ENCODE results near the gene KCNMB4.

KCNMB4 gene

DNA sequence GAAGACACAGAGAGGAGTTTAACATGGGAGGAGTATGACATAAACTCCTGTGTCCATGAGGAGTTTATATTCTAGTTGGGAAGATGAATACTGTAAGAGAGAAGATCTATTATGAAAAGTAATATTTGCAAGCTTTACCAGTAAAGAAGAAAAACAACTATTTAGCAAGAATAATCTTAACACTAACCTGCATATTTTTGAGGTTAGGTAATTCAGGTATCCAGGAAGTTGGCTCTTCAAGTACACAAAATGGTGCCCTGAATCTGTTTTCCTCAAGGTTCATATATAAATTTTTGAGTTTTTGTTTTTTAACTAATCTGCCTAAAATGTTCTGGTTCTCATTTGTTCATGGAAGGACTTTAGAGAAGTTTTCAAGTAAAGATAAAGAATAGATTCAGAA is 33.9 kb upstream of the KCNMB4 start:
- TF ChIP-seq EP300 (IDR thresholded peaks at IDR 0.05; ENCODE audit: borderline replicate concordance), result no peak
- TF ChIP-seq, protein P1, sequence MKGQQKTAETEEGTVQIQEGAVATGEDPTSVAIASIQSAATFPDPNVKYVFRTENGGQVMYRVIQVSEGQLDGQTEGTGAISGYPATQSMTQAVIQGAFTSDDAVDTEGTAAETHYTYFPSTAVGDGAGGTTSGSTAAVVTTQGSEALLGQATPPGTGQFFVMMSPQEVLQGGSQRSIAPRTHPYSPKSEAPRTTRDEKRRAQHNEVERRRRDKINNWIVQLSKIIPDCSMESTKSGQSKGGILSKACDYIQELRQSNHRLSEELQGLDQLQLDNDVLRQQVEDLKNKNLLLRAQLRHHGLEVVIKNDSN (IDR thresholded peaks at IDR 0.05), result no peak
- TF ChIP-seq NFIC (IDR thresholded peaks at IDR 0.05), result no peak
- no peak for TF ChIP-seq YY1 (IDR thresholded peaks at IDR 0.05; ENCODE audit: low read depth)
- no peak for TF ChIP-seq ZBTB7A (IDR thresholded peaks at IDR 0.05; ENCODE audit: low read depth)
- no peak for TF ChIP-seq MAX (IDR thresholded peaks at IDR 0.05)
- no peak for TF ChIP-seq TAF1 (IDR thresholded peaks at IDR 0.05; ENCODE audit: low read depth)
- no peak for TF ChIP-seq EGR1 (IDR thresholded peaks at IDR 0.05)
- no peak for TF ChIP-seq REST (IDR thresholded peaks at IDR 0.05; ENCODE audit: low read depth)
- TF ChIP-seq RAD21 (IDR thresholded peaks at IDR 0.05; ENCODE audit: low read depth), result no peak

GRCh38 chr12:70334742-70335141 is 31.3 kb upstream of the KCNMB4 start:
- no peak for TF ChIP-seq ZBTB7A (IDR thresholded peaks at IDR 0.05; ENCODE audit: low read depth)
- TF ChIP-seq YY1 (IDR thresholded peaks at IDR 0.05; ENCODE audit: low read depth), result no peak
- TF ChIP-seq REST (IDR thresholded peaks at IDR 0.05; ENCODE audit: low read depth), result no peak

DNA sequence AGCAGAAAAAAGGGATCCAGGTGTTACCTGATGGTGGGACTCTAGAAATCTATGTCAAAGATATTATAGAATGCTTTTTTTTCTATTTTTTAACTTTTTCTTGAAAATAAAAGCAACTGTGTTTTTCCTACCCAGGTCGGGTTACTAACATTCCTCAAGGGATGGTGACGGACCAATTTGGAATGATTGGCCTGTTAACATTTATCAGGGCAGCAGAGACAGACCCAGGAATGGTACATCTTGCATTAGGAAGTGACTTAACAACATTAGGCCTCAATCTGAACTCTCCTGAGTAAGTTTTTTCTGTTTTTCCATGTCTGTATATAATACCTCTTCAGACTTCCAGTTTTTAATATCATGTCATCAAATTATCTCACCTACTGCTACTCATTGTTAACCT is 27.6 kb upstream of the KCNMB4 start:
- TF ChIP-seq TEAD4 (IDR thresholded peaks at IDR 0.05) (no peak), EGR1 (IDR thresholded peaks at IDR 0.05) (no peak), CEBPB (IDR thresholded peaks at IDR 0.05) (no peak), TAF1 (IDR thresholded peaks at IDR 0.05; ENCODE audit: low read depth) (no peak), YY1 (IDR thresholded peaks at IDR 0.05; ENCODE audit: low read depth) (no peak), MAX (IDR thresholded peaks at IDR 0.05) (no peak), FOXM1 (IDR thresholded peaks at IDR 0.05; ENCODE audit: borderline replicate concordance, low read depth) (no peak), TCF12 (IDR thresholded peaks at IDR 0.05; ENCODE audit: low read depth) (no peak), RAD21 (IDR thresholded peaks at IDR 0.05; ENCODE audit: low read depth) (no peak), REST (IDR thresholded peaks at IDR 0.05; ENCODE audit: low read depth) (no peak), CREB1 (IDR thresholded peaks at IDR 0.05; ENCODE audit: low read depth) (no peak), NFIC (IDR thresholded peaks at IDR 0.05) (no peak), EP300 (IDR thresholded peaks at IDR 0.05; ENCODE audit: borderline replicate concordance) (no peak), ZBTB7A (IDR thresholded peaks at IDR 0.05; ENCODE audit: low read depth) (no peak)
- TF ChIP-seq, protein P1 (IDR thresholded peaks at IDR 0.05), result no peak

DNA sequence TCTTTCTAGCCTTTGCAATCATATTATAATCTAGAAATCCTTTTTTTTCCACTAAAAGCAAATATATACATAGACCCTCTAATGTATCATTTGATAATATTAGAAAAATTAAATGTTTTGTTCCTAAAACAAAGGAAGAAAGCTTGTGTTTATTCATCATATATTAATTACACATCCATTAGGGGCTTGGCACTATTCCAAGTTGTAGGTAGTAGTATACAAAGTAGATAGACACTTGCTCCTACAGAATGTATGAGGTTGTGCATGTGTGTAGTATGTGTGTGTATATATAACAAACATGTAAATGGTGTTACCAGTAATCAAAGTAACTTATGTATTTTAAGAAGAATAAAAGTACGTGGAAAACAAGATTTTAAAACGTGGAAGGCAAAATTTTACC is 15.0 kb upstream of the KCNMB4 start:
- TF ChIP-seq ZBTB7A (IDR thresholded peaks at IDR 0.05; ENCODE audit: low read depth) (no peak), NFIC (IDR thresholded peaks at IDR 0.05) (peak; percentile 61), YY1 (IDR thresholded peaks at IDR 0.05; ENCODE audit: low read depth) (no peak), CEBPB (IDR thresholded peaks at IDR 0.05) (no peak)
- TF ChIP-seq, protein P1 (IDR thresholded peaks at IDR 0.05), result no peak

All from Ishikawa (cell line).